NCI-H748 (cell line): Measurements from ENCODE around the gene ASAP3.

Experiments used
- DNase-seq: peaks from one replicate; lab custom pipeline; 2025; ENCODE audit not compliant: unreplicated experiment; lab: John Stamatoyannopoulos, UW

The ASAP3 gene

GRCh38 chr1:23424293-23425192, 59.4 kb downstream of the ASAP3 start, which contains the start of gene TCEA3:
Gene TCEA3, minus strand, starts transcription at chr1:23424748. Its CDS starts 115 bp downstream, at chr1:23424633.
- peak; percentile 32 for DNase-seq

DNA sequence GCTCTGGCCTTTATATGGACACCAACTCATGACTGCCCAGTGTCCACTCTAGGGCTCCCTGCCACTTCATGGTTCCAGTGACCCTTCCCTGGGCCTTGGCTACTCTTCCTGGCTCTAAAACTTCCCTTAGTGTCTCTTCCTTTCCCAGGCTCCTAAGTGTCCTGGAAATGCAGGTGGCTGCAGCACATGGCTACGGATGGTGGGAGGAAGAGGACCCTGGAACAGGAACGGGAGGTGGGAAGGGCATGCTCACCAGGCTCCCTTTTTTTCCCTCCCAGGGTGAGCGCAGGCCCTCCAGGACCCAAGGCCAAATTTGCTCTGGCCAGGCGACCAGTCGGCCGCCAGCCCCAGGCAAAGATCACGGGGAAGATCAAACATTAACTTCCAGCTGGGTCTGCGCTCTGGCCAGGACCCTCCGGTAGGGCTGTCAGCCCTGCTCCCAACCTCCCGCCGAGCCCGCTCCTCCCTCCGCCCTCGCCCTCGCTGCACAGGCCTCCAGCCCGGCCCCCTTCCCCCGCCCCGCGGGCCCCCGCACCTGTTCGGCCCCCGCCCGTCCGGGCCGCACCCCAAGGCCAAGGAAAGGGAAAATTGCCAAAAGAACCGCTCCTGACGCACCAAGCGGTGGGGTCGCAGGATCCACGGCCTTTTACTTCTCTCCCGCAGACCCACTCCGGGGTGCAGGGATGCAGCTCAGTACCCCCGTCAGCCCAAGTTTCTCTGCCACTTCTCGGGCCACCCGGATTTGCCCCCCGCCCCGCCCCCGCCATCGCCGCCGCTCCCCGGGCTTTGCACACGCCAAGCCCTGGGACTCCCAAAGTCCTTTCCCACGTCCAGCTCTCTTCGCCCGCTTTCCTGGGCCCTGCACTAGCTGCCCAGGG, 60.3 kb downstream of the ASAP3 start:
- DNase-seq, result no peak

- DNase-seq, result no peak
Measured at GRCh38 chr1:23422941-23423340, 61.0 kb downstream of the ASAP3 start.

- DNase-seq, result peak; percentile 31
Measured at GRCh38 chr1:23422241-23422877, 61.6 kb downstream of the ASAP3 start.

- peak; percentile 15 for DNase-seq
Measured at GRCh38 chr1:23421753-23422240, 62.2 kb downstream of the ASAP3 start.

DNA sequence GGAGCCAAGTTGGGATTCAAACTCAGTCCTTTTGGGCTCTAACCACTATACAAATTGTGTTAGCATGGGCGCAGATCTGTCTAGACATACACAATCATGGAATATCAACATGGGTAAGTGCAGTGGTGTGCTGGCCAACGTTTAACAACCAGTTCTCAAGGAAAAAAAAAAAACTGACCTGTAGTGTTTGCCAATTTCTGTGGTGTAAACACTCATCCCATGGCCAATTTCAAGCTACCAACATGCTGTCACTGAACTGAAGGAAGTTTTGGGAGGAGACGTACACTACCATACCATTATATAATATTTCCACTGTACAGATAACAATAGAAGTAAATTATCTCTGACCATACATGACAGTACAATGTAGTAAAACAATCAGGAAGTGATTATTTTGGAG, 62.6 kb downstream of the ASAP3 start:
- DNase-seq, result no peak

GRCh38 chr1:23420778-23421177, 63.2 kb downstream of the ASAP3 start:
- DNase-seq, result no peak

GRCh38 chr1:23419180-23419579, 64.8 kb downstream of the ASAP3 start:
- DNase-seq, result no peak

DNA sequence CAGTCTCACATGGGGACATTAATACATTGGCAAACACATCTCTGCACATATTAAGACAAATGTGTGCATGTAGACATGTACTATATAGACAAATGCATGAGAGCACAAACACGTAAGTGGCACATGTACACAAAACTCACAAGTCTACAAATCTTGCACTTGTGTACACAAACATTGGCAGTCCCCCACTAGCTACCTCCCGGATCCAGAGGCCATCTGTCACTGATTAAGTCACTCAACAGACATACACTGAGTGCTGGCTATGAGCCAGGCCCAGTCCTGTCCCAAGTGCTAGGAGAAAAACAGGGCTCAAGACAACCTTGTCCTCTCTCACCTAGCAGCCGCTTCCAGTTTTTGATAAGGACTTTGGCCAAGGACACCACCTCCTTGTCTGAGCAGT, 66.4 kb downstream of the ASAP3 start:
- DNase-seq, result peak; percentile 51

GRCh38 chr1:23416964-23417363, 67.0 kb downstream of the ASAP3 start:
- no peak for DNase-seq

DNA sequence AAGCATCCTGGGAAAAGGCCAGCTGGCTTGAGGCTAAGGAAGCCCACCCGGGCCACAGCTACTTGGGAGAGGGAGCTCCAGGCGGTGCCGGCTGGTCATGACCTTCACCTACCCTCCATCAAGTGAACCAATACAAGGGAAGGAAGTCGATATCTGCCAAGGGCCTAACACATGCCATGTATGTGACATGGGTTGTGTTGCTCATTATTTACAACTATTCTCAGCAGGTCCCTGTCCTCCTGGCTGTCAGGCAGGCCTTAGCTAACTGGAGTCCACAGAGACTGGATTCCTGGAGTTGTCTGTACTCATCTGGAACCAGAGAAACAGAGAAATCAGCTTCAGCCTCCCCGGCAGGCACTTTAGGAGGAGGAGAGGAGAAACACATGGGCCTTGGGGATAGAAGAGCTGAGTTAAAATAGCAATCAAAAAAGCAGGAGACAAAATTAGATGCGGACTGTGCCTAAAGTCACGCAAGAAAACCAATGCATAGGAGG, 75.1 kb downstream of the ASAP3 start:
- DNase-seq, result no peak

- DNase-seq, result no peak
Measured at GRCh38 chr1:23407016-23407630, 76.9 kb downstream of the ASAP3 start.

DNA sequence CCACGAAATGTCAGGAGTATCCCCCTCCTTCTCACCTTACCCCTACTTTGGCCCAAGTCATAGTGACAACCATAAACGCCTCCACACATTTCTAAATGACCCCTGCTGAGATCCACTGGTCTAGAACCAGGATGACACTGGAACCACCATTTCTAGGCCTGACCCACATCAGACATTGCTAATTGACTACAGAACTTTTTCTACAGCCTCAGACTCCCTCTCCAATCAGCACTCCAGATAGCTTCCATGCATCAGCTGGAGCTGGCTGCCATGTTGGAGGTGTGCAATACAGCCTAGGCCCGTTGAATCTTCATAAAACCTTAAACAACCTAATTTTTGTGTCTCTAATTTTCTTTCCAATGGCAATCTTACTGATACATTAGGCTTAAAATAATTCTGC, 78.0 kb downstream of the ASAP3 start:
- no peak for DNase-seq

- peak; percentile 92 for DNase-seq
Measured at GRCh38 chr1:23403735-23404486, 80.1 kb downstream of the ASAP3 start.

- no peak for DNase-seq
Measured at GRCh38 chr1:23403355-23403734, 80.6 kb downstream of the ASAP3 start.

DNA sequence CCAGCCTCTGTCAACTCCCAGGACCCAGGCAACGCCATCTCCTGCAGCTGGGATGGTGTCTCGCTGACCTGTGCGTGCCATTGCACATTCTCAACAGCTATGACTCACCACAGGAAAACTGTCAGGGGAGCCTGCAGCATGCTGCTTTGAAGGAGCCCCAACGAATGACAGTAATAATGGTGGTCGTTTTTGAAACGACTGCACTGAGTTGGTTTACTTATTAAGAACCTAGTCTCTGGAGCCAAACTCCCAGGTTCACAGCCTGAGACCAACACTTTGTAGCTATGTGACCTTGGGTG, 81.0 kb downstream of the ASAP3 start:
- DNase-seq, result no peak

GRCh38 chr1:23402286-23403037, 81.5 kb downstream of the ASAP3 start:
- no peak for DNase-seq

DNA sequence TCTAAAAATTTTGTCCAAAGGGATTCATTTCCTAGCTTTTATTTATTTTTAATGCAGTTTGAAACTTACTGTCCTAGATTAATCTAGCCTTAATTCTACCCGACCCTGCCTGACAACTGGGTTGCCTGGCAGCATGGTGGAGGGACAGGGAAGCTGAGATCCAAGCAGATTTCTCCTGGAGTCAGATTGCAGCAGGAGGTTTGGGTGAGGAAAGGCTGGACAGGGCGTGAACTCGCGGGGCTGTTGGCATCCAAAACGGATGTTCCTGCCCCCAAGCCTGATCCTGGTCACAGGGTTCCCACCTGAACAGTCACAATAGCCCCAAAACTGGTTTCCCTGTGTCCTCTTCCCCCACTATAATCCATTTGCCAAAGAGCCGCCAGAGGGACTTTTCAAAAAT, 82.7 kb downstream of the ASAP3 start:
- DNase-seq, result no peak

DNA sequence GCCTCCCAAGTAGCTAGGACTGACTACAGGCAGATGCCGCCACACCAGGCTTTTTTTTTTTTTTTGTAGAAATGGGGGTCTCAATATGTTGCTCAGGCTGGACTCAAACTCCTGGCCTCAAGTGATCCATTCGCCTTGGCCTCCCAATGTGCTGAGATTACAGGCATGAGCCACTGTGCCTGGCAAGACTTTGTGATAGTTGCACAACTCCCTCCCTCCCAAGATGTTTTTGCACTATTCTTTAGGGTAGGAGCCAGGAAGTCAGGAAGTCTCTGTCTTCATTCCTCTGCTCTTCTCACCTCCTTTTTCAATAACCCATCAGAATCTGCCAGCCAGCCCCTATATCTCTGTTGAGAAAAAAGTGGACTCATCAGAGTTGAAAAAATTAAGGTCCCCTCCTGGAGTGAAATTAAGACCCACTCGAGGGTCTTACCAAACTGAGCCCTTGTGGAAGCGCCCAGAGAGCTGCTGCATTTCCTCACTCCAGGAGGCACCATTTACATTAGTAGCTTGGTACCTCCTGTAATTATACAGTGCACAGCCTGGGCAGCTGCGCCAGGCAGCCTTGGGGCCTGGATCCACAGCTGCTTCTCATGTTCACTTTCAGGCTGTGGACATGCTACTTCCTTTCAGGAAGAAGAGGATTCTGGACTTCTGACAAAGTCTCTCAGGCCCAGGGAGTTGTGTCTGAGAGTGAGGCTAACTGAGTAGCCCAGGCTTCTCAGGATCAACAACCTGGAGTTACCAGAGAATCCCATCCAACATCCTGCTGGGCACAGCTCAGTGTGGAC, 83.5 kb downstream of the ASAP3 start:
- DNase-seq, result no peak
